Esophagus muscularis mucosa (tissue), 3 donors: ENCODE results near the gene PLEKHA6.

Source experiments
- POLR2AphosphoS5 ChIP-seq, 2 donors: sonication (generic); formaldehyde crosslinking; IDR thresholded peaks; one replicate each; pipeline ENCODE4 v1.6.1; 2017; ENCODE audit warnings: antibody characterized with exemption in 2 of 2
- TF ChIP-seq, protein P1 (sequence below), 3 experiments: fragments of 200-600 bp in 2 of 3; fragments of 450-650 bp in 1 of 3; sonication (generic) in 2 of 3; IDR thresholded peaks; one replicate each; pipeline ENCODE4 v1.5.1; 2017 to 2019; ENCODE audit warnings: antibody characterized with exemption in 3 of 3, mild to moderate bottlenecking in 2 of 3, moderate library complexity in 1 of 3

DNA sequence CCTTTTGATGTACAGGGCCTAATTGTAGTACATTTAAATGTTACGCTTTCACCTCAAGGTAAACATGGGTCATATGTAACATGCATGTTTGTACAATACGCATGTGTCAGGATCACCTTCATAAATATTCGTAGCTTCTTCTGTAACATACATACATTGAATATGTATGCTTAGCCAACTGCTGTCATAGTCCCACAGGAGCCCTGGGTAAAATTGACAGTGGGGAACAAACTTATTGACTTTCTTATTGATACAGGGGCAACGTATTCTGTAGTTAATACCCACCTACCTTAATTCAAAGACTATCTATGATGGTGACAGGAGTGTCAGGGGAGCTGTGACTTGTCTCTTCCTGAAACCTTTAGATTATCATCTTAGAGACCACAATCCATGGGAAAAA, 189.9 kb downstream of the PLEKHA6 start:
- TF ChIP-seq, protein P1, sequence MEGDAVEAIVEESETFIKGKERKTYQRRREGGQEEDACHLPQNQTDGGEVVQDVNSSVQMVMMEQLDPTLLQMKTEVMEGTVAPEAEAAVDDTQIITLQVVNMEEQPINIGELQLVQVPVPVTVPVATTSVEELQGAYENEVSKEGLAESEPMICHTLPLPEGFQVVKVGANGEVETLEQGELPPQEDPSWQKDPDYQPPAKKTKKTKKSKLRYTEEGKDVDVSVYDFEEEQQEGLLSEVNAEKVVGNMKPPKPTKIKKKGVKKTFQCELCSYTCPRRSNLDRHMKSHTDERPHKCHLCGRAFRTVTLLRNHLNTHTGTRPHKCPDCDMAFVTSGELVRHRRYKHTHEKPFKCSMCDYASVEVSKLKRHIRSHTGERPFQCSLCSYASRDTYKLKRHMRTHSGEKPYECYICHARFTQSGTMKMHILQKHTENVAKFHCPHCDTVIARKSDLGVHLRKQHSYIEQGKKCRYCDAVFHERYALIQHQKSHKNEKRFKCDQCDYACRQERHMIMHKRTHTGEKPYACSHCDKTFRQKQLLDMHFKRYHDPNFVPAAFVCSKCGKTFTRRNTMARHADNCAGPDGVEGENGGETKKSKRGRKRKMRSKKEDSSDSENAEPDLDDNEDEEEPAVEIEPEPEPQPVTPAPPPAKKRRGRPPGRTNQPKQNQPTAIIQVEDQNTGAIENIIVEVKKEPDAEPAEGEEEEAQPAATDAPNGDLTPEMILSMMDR (IDR thresholded peaks at IDR 0.05), result no peak
- TF ChIP-seq POLR2AphosphoS5 (IDR thresholded peaks at IDR 0.05), result no peak
